Measurements from ENCODE around the gene PER2. TPM values are rescaled to one million over a fixed set of nuclear protein-coding genes. Genes with fewer than 3 reads are reported as not detected.
A peak's percentile ranks its signal among the peaks of the same experiment; 100 is the strongest.

The PER2 gene
- total and polyA plus RNA-seq, 2 of the 13 experiments (the other 11 are each of a cell fraction or from before 2014, with no cell fraction given), result 5.1 to 9.4 TPM

DNA sequence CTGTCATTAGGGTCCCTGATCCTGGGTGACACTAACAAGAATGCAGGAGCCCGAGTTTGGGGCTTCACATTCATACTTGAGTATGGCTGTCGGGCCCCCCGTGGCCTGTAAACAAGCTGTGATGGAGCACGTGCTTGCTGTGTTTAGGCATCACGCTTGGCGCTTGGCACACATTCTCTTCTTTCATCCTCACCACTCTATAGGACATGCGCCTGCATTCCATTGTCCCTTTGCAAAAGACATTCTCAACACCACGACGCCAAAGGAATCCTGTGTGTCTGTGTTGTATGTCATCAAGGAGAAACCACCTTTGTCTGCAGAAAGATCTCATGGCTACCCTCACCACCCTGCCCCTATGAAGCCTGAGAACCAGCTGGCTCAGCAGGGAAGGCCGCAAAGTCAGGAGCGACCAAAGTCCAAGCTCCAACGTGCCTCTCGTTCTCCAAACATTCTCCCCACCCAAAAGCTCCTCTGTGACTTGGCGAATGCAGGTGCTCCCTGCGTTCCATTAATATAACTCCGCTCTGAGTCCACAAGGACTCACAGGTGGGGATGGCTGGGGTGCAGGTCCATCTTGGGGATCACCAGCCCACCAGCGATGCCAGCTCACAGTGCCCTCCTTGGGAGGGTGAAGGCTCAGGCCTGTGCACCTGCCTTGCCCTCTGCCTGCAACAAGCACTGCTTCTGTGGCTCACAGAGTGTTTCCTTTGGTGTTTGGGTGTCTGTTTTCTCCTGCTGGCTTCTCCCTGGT lies 6.2 kb upstream of the PER2 start (continued):
- TF ChIP-seq CSRNP1 (CRISPR knock-in tag; IDR thresholded peaks at IDR 0.05), result no peak
- TF ChIP-seq, protein P1, sequence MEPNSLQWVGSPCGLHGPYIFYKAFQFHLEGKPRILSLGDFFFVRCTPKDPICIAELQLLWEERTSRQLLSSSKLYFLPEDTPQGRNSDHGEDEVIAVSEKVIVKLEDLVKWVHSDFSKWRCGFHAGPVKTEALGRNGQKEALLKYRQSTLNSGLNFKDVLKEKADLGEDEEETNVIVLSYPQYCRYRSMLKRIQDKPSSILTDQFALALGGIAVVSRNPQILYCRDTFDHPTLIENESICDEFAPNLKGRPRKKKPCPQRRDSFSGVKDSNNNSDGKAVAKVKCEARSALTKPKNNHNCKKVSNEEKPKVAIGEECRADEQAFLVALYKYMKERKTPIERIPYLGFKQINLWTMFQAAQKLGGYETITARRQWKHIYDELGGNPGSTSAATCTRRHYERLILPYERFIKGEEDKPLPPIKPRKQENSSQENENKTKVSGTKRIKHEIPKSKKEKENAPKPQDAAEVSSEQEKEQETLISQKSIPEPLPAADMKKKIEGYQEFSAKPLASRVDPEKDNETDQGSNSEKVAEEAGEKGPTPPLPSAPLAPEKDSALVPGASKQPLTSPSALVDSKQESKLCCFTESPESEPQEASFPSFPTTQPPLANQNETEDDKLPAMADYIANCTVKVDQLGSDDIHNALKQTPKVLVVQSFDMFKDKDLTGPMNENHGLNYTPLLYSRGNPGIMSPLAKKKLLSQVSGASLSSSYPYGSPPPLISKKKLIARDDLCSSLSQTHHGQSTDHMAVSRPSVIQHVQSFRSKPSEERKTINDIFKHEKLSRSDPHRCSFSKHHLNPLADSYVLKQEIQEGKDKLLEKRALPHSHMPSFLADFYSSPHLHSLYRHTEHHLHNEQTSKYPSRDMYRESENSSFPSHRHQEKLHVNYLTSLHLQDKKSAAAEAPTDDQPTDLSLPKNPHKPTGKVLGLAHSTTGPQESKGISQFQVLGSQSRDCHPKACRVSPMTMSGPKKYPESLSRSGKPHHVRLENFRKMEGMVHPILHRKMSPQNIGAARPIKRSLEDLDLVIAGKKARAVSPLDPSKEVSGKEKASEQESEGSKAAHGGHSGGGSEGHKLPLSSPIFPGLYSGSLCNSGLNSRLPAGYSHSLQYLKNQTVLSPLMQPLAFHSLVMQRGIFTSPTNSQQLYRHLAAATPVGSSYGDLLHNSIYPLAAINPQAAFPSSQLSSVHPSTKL (CRISPR knock-in tag; IDR thresholded peaks at IDR 0.05), result peak; percentile 82
- TF ChIP-seq ZNF589 (CRISPR knock-in tag; conservative IDR thresholded peaks at IDR 0.05), result no peak
- no peak for TF ChIP-seq EZH2 (conservative IDR thresholded peaks at IDR 0.05; ENCODE audit: low read depth, low read length)
- TF ChIP-seq ATF7 (IDR thresholded peaks at IDR 0.05), result no peak
- TF ChIP-seq ATF7 (CRISPR knock-in tag; IDR thresholded peaks at IDR 0.05), result no peak
- TF ChIP-seq HOXD1 (CRISPR knock-in tag; IDR thresholded peaks at IDR 0.05), result no peak
- peak; percentile 60 for TF ChIP-seq ELF3 (CRISPR knock-in tag; IDR thresholded peaks at IDR 0.05)
- TF ChIP-seq AFF4 (CRISPR knock-in tag; IDR thresholded peaks at IDR 0.05), result no peak
- TF ChIP-seq ZBTB1 (CRISPR knock-in tag; IDR thresholded peaks at IDR 0.05; ENCODE audit: borderline replicate concordance), result no peak
- no peak for TF ChIP-seq ARNT2 (CRISPR knock-in tag; IDR thresholded peaks at IDR 0.05; ENCODE audit: low read depth)
- TF ChIP-seq KAT2B (IDR thresholded peaks at IDR 0.05; ENCODE audit: borderline replicate concordance, low read depth, low read length), result no peak
- peak; percentile 31; the same call in 1 of the 2 replicates for TF ChIP-seq ZBTB20 (CRISPR knock-in tag; IDR thresholded peaks at IDR 0.05; ENCODE audit: borderline replicate concordance, low read depth)
- 0 out of 2 replicates have a peak, but pooled peaks have one; percentile 75 for TF ChIP-seq ZNF280B (CRISPR knock-in tag; IDR thresholded peaks at IDR 0.05; ENCODE audit: borderline replicate concordance)
- TF ChIP-seq RNF219 (CRISPR knock-in tag; IDR thresholded peaks at IDR 0.05), result no peak
